Stimulated activated naive CD8-positive, alpha-beta T cell treated with anti-CD3 and anti-CD28 coated beads, Interleukin-15, Interleukin-2, amounts not matched to agents 100 ng/mL and 50 ng/mL, for 24 hours (primary cell): ENCODE results near the gene DHCR24.

ENCODE experiments used
- H3K27ac Mint-ChIP-seq: one replicate; pipeline ENCODE4 v1.8.0; 2021; ENCODE audit warnings: mild to moderate bottlenecking, mixed read lengths
- H3K27me3 Mint-ChIP-seq: one replicate; pipeline ENCODE4 v1.8.0; 2021; ENCODE audit warnings: mixed read lengths
- H3K36me3 Mint-ChIP-seq: one replicate; pipeline ENCODE4 v1.8.0; 2021; ENCODE audit warnings: low read depth, mixed read lengths
- H3K4me1 Mint-ChIP-seq: one replicate; pipeline ENCODE4 v1.8.0; 2021; ENCODE audit warnings: low read depth, mixed read lengths
- H3K4me3 Mint-ChIP-seq: one replicate; pipeline ENCODE4 v1.8.0; 2021; ENCODE audit warnings: mild to moderate bottlenecking, mixed read lengths
- H3K9me3 Mint-ChIP-seq: one replicate; pipeline ENCODE4 v1.8.0; 2021; ENCODE audit warnings: mixed read lengths

The DHCR24 gene

GRCh38 chr1:54861070-54861761 lies 25.8 kb downstream of the DHCR24 start:
- H3K9me3 Mint-ChIP-seq = no peaks in the 10 kb centered on the region
- H3K27ac Mint-ChIP-seq = peak overlapping the region; percentile 50
- H3K4me3 Mint-ChIP-seq = no peak overlapping the region
- peaks cover 60% of the 10 kb centered on the region for H3K36me3 Mint-ChIP-seq
- no peaks in the 10 kb centered on the region for H3K27me3 Mint-ChIP-seq
- peaks cover 13% of the 10 kb centered on the region for H3K4me1 Mint-ChIP-seq

GRCh38 chr1:54859700-54860391 lies 27.1 kb downstream of the DHCR24 start:
- Mint-ChIP-seq H3K4me3 (no peak overlapping the region), H3K4me1 (peaks cover 13% of the 10 kb centered on the region), H3K9me3 (no peaks in the 10 kb centered on the region), H3K36me3 (peaks cover 56% of the 10 kb centered on the region), H3K27me3 (no peaks in the 10 kb centered on the region), H3K27ac (no peak overlapping the region)

GRCh38 chr1:54857746-54858561 lies 29.0 kb downstream of the DHCR24 start:
- peaks cover 13% of the 10 kb centered on the region for H3K4me1 Mint-ChIP-seq
- no peak overlapping the region for H3K27ac Mint-ChIP-seq
- no peaks in the 10 kb centered on the region for H3K9me3 Mint-ChIP-seq
- no peak overlapping the region for H3K4me3 Mint-ChIP-seq
- peaks cover 53% of the 10 kb centered on the region for H3K36me3 Mint-ChIP-seq
- H3K27me3 Mint-ChIP-seq = no peaks in the 10 kb centered on the region

GRCh38 chr1:54857141-54857540 lies 29.9 kb downstream of the DHCR24 start:
- H3K27ac Mint-ChIP-seq = no peak overlapping the region
- no peaks in the 10 kb centered on the region for H3K27me3 Mint-ChIP-seq
- H3K4me1 Mint-ChIP-seq = peaks cover 13% of the 10 kb centered on the region
- no peak overlapping the region for H3K4me3 Mint-ChIP-seq
- peaks cover 54% of the 10 kb centered on the region for H3K36me3 Mint-ChIP-seq
- H3K9me3 Mint-ChIP-seq = no peaks in the 10 kb centered on the region

GRCh38 chr1:54854381-54855020 lies 32.5 kb downstream of the DHCR24 start:
- H3K9me3 Mint-ChIP-seq = no peaks in the 10 kb centered on the region
- H3K4me1 Mint-ChIP-seq = no peaks in the 10 kb centered on the region
- no peak overlapping the region for H3K27ac Mint-ChIP-seq
- no peak overlapping the region for H3K4me3 Mint-ChIP-seq
- H3K36me3 Mint-ChIP-seq = peaks cover 45% of the 10 kb centered on the region
- no peaks in the 10 kb centered on the region for H3K27me3 Mint-ChIP-seq

GRCh38 chr1:54853793-54854370 lies 33.1 kb downstream of the DHCR24 start:
- peaks cover 49% of the 10 kb centered on the region for H3K36me3 Mint-ChIP-seq
- H3K27me3 Mint-ChIP-seq = no peaks in the 10 kb centered on the region
- no peak overlapping the region for H3K27ac Mint-ChIP-seq
- no peaks in the 10 kb centered on the region for H3K4me1 Mint-ChIP-seq
- no peak overlapping the region for H3K4me3 Mint-ChIP-seq
- no peaks in the 10 kb centered on the region for H3K9me3 Mint-ChIP-seq

GRCh38 chr1:54853096-54853792 lies 33.8 kb downstream of the DHCR24 start:
- peaks cover 47% of the 10 kb centered on the region for H3K36me3 Mint-ChIP-seq
- H3K4me1 Mint-ChIP-seq = no peaks in the 10 kb centered on the region
- no peak overlapping the region for H3K27ac Mint-ChIP-seq

GRCh38 chr1:54851936-54852524 lies 35.0 kb downstream of the DHCR24 start:
- Mint-ChIP-seq H3K4me3 (no peak overlapping the region), H3K27me3 (no peaks in the 10 kb centered on the region), H3K36me3 (peaks cover 45% of the 10 kb centered on the region), H3K4me1 (no peaks in the 10 kb centered on the region), H3K27ac (no peak overlapping the region), H3K9me3 (no peaks in the 10 kb centered on the region)

More at GRCh38 chr1:54853096-54853792, 33.8 kb downstream of the DHCR24 start:
- Mint-ChIP-seq H3K27me3 (no peaks in the 10 kb centered on the region), H3K9me3 (no peaks in the 10 kb centered on the region), H3K4me3 (no peak overlapping the region)

- Mint-ChIP-seq H3K4me3 (no peak overlapping the region), H3K4me1 (no peaks in the 10 kb centered on the region), H3K36me3 (peaks cover 39% of the 10 kb centered on the region), H3K9me3 (no peaks in the 10 kb centered on the region), H3K27me3 (no peaks in the 10 kb centered on the region), H3K27ac (no peak overlapping the region)
Measured at GRCh38 chr1:54851406-54851805, 35.6 kb downstream of the DHCR24 start.

GRCh38 chr1:54850737-54851136 lies 36.3 kb downstream of the DHCR24 start:
- no peaks in the 10 kb centered on the region for H3K27me3 Mint-ChIP-seq
- no peaks in the 10 kb centered on the region for H3K4me1 Mint-ChIP-seq
- no peak overlapping the region for H3K4me3 Mint-ChIP-seq
- H3K9me3 Mint-ChIP-seq = no peaks in the 10 kb centered on the region
- no peak overlapping the region for H3K27ac Mint-ChIP-seq
- peaks cover 39% of the 10 kb centered on the region for H3K36me3 Mint-ChIP-seq

GRCh38 chr1:54850069-54850730 lies 36.8 kb downstream of the DHCR24 start:
- Mint-ChIP-seq H3K27ac (no peak overlapping the region), H3K4me1 (no peaks in the 10 kb centered on the region), H3K4me3 (no peak overlapping the region), H3K9me3 (no peaks in the 10 kb centered on the region), H3K36me3 (peaks cover 39% of the 10 kb centered on the region), H3K27me3 (no peaks in the 10 kb centered on the region)

GRCh38 chr1:54849219-54850068 lies 37.6 kb downstream of the DHCR24 start:
- Mint-ChIP-seq H3K27ac (no peak overlapping the region), H3K36me3 (peaks cover 38% of the 10 kb centered on the region), H3K4me3 (no peak overlapping the region), H3K27me3 (no peaks in the 10 kb centered on the region), H3K4me1 (no peaks in the 10 kb centered on the region), H3K9me3 (no peaks in the 10 kb centered on the region)
